ENCODE measurements around the gene GTSE1.

DNA sequence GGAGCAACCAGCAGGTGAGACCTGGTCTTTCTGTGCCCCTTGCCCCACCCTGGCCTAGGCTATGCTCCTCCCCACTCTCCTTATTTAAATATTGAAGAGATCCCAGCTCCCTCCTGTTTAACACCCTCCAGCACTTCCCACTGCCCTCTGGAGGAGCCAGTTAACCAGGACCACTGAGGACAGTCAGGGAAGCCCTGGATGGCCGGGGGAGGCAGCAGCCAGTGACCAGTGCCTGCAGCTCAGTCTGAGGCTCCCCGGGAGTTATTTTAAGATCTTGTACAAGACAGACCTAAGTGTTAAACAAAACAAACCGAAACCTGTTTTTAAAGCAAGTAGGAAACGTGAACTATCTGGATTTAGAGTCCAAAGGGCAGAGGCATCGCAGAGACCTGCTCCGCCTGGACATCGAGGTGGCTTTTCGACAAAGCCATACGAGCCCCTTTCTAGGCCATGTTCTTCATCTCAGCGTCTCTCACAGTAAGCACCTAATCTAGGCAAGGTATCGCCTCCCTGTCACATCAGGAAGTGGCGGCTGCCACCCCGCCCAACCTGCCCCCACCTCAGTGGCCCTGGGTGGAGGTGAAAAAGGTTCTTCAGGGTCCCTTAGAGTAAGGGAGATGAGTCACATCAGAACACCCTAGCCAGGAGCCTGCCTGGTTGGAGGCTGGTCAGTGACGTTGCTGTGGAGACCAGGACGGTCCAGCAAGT is 74.1 kb downstream of the GTSE1 start:
- no peak for TF ChIP-seq EZH2 (IDR thresholded peaks at IDR 0.05; ENCODE audit: low read length, missing control alignments)
- TF ChIP-seq, protein P1, sequence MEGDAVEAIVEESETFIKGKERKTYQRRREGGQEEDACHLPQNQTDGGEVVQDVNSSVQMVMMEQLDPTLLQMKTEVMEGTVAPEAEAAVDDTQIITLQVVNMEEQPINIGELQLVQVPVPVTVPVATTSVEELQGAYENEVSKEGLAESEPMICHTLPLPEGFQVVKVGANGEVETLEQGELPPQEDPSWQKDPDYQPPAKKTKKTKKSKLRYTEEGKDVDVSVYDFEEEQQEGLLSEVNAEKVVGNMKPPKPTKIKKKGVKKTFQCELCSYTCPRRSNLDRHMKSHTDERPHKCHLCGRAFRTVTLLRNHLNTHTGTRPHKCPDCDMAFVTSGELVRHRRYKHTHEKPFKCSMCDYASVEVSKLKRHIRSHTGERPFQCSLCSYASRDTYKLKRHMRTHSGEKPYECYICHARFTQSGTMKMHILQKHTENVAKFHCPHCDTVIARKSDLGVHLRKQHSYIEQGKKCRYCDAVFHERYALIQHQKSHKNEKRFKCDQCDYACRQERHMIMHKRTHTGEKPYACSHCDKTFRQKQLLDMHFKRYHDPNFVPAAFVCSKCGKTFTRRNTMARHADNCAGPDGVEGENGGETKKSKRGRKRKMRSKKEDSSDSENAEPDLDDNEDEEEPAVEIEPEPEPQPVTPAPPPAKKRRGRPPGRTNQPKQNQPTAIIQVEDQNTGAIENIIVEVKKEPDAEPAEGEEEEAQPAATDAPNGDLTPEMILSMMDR (conservative IDR thresholded peaks at IDR 0.05 in 1 of 2, IDR thresholded peaks at IDR 0.05 in 1 of 2; ENCODE audit: low read depth in 1 of 2, low read length in 2 of 2) = no peak

All from fibroblast of lung (primary cell).